Measurements from ENCODE around the gene C1orf198. TPM values are rescaled to one million over a fixed set of nuclear protein-coding genes. Genes with fewer than 3 reads are reported as not detected.

C1orf198 gene
- total and polyA plus RNA-seq, 2 of the 8 experiments (the other 6 are each of a cell fraction or from before 2014, with no cell fraction given) = 30.6 to 45.0 TPM

DNA sequence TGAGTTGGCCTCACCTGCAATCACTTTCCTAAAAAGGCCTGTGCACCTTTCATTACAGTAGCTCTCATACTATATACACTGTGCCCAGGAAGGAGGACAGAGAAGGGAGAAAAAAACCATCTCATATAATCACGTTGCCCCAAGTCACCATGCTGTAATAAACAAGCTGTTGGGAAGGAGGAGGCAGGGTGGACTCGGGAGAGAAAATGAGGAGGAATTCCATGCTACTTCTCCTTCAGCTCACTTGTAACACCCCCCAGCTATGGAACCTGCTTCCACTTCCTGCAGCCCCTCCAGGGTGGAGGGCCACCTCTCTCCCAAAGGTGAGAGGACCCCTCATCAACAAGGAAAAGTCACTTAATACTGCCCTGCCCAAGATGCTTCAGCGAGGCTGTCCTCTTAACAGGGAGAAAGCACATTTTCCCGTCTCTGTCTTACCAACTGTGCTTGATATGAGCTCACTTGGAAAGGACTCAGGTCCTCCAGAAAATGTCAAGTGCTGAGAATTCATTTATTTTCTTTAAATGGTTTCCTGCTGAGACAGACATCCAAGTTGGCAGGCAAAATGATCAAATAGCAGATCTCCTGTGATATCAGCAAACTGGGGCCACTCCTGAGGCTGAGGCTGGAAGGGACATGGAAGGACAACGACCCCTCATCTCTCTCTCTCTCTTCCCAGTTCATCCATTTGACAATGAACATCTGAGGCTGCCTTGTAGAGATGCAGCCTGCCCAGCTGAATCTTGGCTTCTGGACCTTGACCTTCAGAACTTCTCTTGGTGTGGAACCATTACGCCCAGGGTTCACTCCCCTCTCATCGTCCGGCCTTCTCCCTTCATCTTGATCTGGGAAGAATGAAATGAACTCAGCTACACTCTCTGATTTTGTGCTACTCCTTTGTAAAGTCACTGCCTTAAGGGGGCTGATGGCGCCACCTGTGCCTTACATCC, 67.2 kb downstream of the C1orf198 start (continued):
- TF ChIP-seq CTCF (IDR thresholded peaks at IDR 0.05; ENCODE audit: control extremely low read depth in 1 of 3, insufficient read depth in 1 of 3, low read depth in 1 of 3, low read length in 3 of 3) (peak in 1 of 3 experiments; percentile 17; a peak in 1 of 4 replicates), TAF1 (IDR thresholded peaks at IDR 0.05; ENCODE audit: low read depth, low read length) (no peak)
